Activated naive CD4-positive, alpha-beta T cell (primary cell): ENCODE results near the gene ZDHHC24.
"Not testable (repeated sequence)": the region's sequence is repeated elsewhere in the genome, so short reads cannot be mapped to it uniquely, and the experiment has no call there.

Source experiments
- DNase-seq, 4 experiments: peaks; one replicate each; lab custom pipeline; 2025; lab: John Stamatoyannopoulos, UW

ZDHHC24 gene

GRCh38 chr11:66545701-66546367 lies at the start of gene ZDHHC24:
Gene ZDHHC24, minus strand, starts transcription at chr11:66546048. Its CDS starts 45 bp downstream, at chr11:66546003.
- DNase-seq: peak; percentile 38 to 74 (median 59)

GRCh38 chr11:66595245-66595904 lies 49.5 kb upstream of the ZDHHC24 start:
- DNase-seq: no peak

- no peak for DNase-seq
These were observed 47.8 kb upstream of the ZDHHC24 start for GRCh38 chr11:66593650-66594049.

GRCh38 chr11:66593303-66593635 lies 47.4 kb upstream of the ZDHHC24 start:
- DNase-seq: no peak

GRCh38 chr11:66592457-66593302 lies 46.8 kb upstream of the ZDHHC24 start, which contains the start of the genes CCDC87 and CCS:
Gene CCDC87, minus strand, starts transcription at chr11:66593063. Its CDS starts 48 bp downstream, at chr11:66593015.
Gene CCS, plus strand, starts transcription at chr11:66593185. Its CDS starts 77 bp downstream, at chr11:66593262.
- DNase-seq: peak; percentile 90 to 98 (median 98)

- DNase-seq: no peak
These were observed 45.3 kb upstream of the ZDHHC24 start for GRCh38 chr11:66591175-66591574.

- no peak for DNase-seq
These were observed 44.3 kb upstream of the ZDHHC24 start for GRCh38 chr11:66589996-66590675.

- DNase-seq: not testable (repeated sequence)
These were observed 43.5 kb upstream of the ZDHHC24 start for GRCh38 chr11:66589315-66589714.

- DNase-seq: no peak
These were observed 40.3 kb upstream of the ZDHHC24 start for GRCh38 chr11:66586136-66586535.

GRCh38 chr11:66585447-66585846 lies 39.6 kb upstream of the ZDHHC24 start:
- DNase-seq: not testable (repeated sequence)

GRCh38 chr11:66582565-66583147 lies 36.8 kb upstream of the ZDHHC24 start:
- DNase-seq: not testable (repeated sequence)

GRCh38 chr11:66581261-66581660 lies 35.4 kb upstream of the ZDHHC24 start:
- no peak for DNase-seq

GRCh38 chr11:66580803-66581202 lies 35.0 kb upstream of the ZDHHC24 start:
- DNase-seq: no peak

GRCh38 chr11:66579017-66579606 lies 33.3 kb upstream of the ZDHHC24 start:
- DNase-seq: peak; percentile 48 to 68 (median 64)

GRCh38 chr11:66570850-66571180 lies 25.0 kb upstream of the ZDHHC24 start:
- DNase-seq: no peak

- DNase-seq: no peak
These were observed 24.4 kb upstream of the ZDHHC24 start for GRCh38 chr11:66570079-66570849.

- DNase-seq: no peak
These were observed 23.2 kb upstream of the ZDHHC24 start for GRCh38 chr11:66569076-66569475.

- peak in 3 of 4 experiments; percentile 47 to 64 (median 50) for DNase-seq
These were observed 22.5 kb upstream of the ZDHHC24 start, which contains the start of gene CTSF for GRCh38 chr11:66568124-66568916. Gene CTSF, minus strand, starts transcription at chr11:66568606. Its CDS starts 120 bp downstream, at chr11:66568486.

- no peak for DNase-seq
These were observed 21.9 kb upstream of the ZDHHC24 start for GRCh38 chr11:66567787-66568123.

GRCh38 chr11:66566221-66566620 lies 20.4 kb upstream of the ZDHHC24 start:
- DNase-seq: no peak
